NOMO-1 treated with DMSO at 0.1 percent for 48 hours (cell line): Measurements from ENCODE around the gene SEMA3C.
A peak's percentile ranks its signal among the peaks of the same experiment; 100 is the strongest.

Source experiments
- DNase-seq: peaks from one replicate; lab custom pipeline; 2025; ENCODE audit not compliant: unreplicated experiment; lab: John Stamatoyannopoulos, UW

Gene SEMA3C

DNA sequence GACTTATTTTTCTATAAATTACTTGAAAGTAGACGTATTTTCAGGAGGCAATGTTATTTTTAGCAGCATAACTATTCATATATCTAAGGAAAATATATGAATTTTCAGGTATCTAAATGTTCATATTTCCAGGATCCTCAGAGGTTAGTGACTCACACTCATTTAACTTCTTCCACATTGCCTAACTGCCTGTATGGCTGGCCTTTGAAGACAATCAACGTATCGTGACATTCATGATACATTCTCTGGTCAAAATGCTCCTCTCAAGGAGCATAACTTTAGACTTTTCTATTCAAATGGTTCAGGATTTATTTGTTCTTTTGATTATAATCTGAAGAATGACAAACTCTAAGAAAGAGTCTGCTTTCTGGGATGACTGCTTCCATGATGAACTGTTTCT, 89.3 kb downstream of the SEMA3C start:
- DNase-seq: peak; percentile 57

DNA sequence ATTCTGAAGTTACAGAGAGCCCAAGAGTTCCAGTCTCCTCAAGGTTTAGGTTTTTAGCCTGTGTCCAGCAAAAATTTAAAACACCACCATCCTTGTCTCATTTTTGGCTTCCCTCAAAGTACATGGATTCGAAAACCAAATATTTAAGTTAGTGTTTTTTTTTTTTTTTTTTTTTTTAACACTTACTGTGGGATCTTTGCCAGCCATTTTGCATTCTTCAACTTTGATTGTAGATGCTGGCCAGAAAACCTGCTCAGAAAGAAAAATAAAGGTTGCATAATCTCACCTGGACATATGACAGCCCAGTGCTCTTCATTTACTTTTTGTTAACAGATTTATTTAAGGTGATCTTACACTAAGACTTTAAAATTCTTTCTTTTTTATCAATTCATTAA, 91.6 kb downstream of the SEMA3C start:
- DNase-seq: no peak

DNA sequence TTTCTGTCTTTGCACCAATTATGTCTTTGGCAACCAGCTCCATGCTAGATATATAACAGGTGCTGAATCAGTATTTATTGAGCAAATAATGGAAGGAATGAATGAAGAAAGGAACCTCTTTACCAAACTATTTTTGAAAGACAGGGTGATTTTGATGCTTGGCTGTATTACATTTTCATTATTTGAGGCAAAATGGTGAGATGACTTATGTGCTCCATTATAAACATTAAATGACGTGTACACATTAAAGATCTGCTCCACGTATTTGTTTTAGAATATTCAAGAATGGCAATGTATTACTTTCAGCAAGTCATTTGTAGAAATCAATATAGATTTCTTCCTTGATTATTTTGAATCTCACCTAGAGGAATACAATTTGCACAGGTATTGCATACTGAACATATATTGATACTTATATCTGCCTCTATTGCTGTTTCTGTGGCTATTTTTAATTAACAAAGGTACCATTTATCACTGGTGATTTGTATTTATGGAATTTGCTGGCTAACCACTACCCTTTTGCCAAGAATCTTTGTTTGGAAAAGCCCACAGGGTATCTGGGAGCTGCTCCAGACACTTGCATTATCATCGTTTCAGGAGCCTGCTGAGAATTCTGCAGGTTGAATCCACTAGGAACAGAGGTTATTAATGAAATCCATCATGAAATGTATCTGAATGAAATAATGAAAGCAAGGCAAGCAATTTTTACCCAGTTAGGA, 92.2 kb downstream of the SEMA3C start:
- DNase-seq: no peak

DNA sequence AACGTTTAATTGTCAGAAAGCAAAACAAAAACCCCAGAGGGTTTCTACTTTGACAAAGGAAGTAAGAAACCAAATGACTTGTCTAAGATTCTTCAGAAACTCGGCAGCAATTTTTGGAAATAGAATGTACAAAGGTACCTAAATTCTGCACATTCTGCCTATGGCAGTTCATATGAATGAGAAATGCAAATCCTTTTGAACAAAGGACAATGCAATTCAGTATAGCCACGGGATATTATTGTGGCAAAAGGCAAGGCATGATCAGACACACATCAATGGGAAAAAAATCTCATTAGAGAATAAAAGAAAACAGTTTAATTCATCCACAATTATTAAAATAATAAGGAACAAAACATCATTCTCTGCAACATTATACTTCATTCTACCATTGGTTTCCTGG, 93.4 kb downstream of the SEMA3C start:
- no peak for DNase-seq

DNA sequence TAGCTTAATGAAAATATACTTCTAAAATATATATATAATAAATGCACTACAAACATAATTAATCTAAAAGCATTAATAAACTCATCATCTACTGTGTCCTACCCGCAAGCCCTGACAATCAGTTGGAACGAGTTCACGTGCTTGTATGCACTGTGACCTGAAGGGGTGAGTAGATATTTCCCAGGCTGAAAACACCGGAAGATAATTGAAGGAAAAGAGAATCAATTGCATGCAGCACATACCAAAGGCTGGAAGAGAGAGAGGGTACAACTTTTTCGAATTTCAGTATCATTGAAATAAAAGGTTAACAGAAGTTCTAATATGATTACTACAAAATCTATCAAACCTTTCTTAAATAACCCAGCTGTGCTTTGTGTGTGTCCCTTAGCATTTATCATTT, 94.6 kb downstream of the SEMA3C start:
- DNase-seq: no peak

DNA sequence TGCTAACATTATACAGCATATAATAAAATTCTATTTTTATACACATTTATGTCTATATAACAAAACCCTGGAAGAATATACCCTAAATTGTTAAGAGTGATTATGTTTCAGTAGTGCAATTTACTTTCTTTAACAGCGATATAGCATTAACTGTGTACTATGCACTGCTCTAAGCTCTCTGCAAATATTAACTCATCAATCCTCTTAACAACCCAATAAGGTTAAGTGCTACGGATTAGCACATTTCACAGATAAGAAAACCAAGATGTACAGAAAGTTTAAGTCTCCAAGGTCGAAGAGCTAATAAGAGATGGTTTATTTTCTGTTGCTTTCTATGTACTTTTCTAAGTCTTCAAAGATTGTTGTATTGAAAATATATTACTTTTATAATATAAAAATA, 95.8 kb downstream of the SEMA3C start:
- no peak for DNase-seq

DNA sequence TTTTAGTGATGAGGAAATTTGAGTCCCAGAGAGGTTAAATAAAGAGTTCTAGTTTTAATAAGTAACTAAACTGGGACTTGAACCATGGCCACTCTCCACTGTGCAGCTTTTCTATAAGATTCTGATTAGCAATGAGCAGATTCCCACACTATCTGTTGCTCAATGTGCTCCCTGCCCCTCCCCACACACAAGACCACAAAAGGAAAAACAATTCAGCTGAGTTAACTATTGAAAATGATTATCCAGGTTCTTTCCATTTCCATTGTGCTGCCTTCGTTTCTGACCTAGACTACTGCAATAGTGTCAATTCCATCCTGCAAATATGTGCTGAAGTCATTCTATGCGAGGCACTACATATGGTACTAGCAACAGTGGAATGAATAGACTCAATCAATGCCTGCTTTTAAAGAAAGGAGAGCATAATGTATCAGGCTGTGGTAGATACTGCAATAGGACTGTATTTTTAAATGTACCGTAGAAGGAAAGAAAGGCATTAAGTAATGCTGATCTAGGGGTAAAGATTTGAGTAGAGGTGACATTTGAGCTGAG, 97.0 kb downstream of the SEMA3C start:
- DNase-seq: no peak

DNA sequence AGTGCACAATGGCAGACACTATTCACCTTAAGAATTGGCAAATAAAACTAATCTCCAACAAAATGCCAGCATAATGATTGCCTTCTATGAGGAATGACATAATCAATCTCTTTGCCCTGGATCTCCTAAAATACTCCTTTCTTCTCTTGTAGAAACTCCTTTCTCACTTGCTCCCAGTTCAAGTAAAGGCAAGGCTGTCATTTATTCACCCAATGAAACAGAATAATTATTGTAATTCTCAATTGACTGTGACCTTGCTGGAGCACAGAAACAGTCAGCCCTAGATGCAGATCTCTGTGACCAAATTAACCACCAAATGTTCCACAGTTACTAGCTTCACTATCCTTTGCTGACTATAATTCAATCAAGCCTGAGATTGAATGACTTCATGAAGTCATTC, 99.3 kb downstream of the SEMA3C start:
- no peak for DNase-seq

DNA sequence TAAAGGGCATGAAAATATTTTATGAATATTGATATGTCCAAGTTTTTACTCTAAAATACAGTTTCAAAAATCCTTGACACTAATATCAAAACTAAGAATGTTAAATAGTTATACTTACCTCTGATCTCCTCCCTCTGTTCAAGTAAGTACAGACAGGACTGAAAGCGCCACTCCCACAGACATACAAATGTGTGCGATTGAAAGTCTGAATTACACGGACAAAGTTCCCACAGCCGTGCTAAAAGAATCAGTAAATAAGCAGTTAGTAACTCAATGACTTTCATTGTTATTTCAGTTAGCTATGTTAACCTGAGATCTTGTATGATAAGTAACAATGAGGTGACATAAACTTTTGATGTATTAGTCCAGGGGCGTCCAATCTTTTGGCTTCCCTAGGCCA, 100.7 kb downstream of the SEMA3C start:
- no peak for DNase-seq

DNA sequence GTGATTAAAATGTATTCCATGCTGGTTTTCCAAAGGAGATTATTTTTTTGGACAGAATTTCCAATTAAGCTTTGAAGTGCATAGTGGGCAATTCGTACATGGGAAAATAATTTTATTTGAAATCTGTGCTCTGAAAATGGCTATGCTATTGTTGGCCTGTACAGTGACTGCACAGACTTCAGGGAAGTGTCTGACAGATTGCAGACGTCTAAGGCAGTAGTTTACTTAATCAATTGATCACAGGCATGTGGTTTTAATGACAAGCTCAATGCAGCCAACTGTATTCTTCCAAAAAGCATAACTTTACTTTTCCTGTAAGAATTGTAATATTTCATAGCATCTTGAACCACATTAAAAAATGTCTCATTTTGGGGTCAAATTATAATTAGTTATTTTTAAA, 102.0 kb downstream of the SEMA3C start:
- no peak for DNase-seq

DNA sequence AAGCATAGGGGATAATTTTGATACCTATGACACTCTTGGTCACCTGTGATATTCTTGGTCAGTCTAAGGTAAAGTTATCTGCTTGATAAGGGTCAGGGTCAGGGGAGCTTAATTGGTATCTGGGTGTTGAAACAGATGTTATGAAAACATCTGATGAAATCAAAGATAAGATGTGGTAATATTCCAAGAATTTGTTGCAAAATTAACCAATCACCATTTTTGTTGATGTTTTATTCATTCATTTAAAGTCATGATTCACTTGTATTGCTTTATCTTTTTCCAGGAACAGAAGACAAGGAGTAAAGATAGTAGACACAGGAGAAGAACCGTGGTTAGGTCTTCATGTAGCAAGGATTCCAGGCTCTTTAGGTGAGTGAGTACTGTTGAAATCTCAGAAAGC, 103.1 kb downstream of the SEMA3C start:
- no peak for DNase-seq

DNA sequence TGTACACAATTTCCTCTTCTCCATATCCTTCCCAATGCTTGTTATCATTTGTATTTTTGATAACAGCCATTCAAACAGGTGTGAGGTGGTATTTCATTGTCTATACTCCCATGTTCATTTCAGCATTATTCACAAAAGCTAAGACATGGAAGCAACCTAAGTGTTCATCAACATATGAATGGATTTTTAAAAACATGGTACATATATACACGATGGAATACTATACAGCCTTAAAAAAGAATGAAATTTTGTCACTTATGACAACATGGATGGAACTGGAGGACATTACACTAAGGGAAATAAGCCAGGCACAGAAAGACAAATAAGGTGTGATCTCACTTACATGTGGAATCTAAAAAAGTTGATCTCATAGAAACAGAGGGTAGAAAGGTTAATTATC, 109.3 kb downstream of the SEMA3C start:
- no peak for DNase-seq

DNA sequence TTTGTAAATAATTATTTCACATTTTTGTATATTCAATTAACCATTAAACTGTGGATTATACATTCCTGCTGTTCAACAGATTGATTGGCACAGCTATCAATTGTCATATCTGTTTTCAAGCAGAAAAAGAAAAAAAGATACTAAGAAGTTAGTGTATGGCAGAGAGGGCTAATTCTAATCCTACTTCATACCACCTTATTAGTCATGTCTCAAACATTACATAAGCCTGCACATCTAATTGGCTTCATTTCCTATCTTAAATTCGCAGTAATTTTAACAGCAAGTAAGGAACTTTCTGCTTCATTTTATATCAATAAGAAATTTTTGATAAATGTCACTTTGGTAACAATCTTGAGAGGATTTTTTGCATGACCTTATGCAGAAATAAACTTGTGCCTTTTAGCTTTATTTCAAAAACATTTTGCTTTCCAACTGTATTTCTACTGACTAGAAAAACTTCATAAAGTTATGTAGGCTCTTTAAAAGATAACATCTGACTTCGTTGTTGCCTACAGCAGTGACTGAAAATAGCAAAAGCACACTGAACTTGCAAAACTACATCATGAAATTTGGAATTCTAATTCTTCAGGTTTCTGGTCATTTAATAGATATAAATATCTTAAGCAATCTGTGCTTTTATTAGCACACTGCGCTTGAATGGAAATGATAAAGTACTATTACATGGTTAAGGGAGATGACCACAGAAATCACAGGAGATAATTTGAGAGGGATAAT, 111.5 kb downstream of the SEMA3C start:
- DNase-seq: peak; percentile 54

DNA sequence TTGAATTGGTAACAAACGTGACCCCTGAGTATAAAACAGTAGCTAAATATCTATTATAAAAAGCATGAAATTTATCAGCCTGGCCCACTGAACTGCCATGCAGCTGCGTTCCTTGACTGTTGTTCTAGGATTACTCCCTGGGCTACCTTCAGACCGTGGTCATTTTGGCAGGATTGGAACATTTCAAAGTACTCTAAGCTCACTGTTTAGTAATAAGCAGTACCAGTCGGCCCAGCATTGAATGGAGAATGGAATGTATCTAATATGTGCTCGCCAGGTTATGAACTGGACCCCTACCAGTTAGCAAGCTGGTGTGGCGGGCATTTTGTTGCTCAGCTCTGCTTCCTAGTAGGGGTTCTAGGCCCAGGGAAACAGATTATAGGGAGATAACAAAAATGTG, 112.2 kb downstream of the SEMA3C start:
- no peak for DNase-seq

DNA sequence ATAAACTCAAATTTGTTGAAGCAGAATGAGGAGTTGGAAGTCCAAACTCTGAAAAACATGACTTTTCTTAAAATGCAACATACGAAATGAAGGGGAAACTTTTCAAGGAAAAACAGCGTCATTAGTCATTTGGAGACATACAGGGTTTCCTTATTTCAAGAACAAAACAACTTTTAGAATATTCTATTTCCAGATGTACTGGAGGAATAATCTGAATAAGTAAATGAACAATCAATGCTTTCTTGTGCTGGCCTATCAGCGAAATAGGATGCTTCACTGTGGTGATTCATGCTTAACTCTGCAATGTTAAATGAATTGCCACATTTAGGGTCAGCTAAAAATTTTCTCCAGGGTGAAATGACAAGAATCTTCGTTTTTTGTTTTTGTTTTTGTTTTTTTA, 114.3 kb downstream of the SEMA3C start:
- DNase-seq: no peak

DNA sequence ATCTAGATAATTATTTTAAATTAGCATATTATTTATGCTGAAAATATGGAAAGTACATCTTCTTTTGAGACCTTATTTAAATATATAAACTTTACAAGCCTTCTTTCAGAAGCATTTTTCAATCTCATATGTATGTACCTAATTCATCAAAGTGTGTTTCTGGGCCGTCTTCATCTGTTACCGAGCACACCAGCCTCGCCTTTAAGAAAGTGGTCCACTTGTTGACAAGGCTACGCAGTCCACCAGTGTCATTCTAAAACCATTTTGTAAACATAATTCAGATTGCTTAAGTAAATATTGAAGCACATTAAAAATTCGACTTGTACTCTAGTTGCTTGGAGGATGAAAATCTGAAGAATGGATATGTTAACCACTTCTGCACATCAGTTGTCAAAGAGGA, 116.3 kb downstream of the SEMA3C start:
- DNase-seq: no peak

DNA sequence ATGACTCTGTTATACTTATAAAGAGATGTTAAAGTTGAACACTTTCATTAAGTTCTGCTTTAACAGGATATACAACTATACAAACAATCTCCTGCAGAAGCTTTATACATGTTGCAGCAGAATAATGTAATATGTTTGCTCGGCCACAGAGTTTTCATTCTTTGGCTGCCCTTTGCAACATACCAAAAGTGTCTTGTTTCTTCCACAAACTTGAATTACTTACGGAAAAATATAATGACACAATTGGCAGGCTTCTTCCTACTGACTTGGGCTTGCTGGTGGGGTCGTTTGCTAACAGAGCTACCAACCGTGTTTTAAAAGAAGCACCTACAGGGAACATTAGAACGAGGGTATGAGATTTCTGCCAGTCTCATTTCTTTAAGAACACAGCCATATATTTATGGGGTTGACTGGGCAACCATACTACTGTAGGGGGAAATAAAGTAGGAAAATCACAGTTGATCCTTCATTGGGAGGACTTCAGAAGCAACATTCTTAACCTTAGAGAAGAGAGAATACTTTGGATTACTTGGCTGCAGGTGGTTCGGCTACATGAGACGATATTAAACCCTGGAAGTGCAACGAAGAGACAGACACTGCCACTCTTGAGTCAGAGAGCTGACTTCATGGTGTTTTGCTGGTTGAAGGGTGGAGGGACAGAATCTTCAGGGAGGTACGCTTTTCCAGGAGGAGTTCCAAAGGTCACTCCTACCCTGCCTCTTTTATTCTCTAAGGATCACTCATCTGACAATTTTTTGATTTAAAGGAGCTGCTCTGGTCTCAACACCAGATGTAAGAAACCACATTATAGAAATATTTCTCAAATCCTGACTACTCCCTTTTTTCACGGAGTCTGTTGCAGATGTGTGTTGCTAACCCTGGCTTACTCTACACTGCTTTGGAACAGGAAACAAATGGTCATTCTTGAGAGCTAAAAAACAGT, 123.9 kb downstream of the SEMA3C start:
- no peak for DNase-seq

DNA sequence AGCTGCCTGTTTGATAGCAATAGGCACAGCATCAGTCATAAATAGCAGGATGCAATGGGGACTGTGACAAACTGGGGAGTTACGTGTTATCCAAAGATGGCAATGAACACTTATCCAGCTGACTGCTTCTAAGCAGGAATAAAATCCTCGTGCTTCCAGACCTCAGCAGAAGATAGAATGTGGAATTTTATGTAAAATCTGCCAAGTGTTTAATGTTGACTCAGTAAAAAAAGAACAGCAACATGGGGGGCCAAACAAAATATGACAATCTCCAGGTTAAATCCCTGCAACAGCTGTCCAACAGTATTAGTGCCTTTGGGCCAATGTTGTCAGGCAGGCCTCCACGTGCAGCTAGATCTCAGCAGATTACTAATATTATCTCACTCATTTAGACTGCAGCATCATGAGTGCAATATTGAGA, 127.3 kb downstream of the SEMA3C start:
- no peak for DNase-seq

DNA sequence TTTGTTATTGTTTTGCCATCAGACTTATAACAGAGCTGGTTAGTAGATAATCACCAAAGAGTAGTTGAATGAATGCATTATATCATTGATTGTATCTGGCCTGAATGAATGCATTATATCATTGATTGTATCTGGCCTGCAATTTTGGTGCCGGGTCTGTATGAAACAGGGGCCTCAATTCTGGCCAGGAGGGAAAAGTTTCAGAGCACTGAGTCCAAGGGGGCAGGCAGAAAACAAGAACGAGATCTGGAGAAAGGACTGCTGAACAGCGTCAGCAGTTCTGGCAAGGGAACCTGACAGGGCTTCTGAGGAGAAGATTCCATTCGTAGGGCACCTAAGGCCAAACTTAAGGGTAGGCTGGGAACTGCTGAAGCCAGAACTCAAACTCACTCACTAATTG, 128.0 kb downstream of the SEMA3C start:
- no peak for DNase-seq

DNA sequence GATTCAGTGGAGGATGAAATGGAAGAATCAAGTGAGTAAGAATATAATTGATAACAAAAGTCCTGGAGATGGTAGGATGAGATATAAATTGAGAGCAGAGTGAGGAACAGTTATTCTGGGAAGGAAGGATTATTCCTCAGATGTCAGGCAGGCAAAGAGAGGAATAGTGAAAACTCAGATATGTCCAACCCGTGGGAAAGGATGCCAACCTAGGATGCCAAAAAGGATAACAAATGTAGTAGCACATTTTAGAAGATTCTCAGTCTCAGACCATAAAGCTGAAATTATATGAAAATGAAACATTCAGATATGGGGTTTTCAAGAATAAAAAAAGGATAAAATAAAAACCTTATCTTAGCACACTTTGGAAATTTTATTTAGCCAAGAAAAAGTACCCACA, 131.1 kb downstream of the SEMA3C start:
- no peak for DNase-seq

DNA sequence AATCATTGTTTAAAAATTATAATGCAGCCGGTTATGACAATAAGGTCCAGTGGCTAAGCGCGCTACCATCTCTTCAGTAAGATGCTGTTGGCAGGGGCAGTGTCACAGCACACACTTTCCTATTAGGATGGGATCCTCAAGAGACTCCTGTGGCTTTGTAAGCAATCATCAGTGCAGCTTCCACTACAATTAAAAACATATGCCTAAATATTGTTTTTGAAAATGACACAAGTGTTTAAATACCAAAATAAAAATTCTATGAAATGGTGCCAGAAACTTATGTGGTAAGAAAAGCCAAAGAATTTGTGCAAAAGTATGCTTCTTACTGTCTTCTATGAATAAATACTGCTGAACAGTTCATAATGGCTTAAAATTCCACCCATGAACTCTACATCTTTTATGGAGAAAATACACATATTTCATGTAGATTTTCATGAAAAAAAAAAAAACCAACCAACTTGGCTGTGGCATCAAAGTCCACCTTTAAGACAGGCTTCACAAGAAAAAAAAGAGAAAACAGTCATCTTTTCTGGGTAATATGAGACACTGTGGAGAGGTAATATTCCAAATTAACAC, 132.8 kb downstream of the SEMA3C start:
- no peak for DNase-seq
